ENCODE measurements around the gene CCER1. TPM values are rescaled to one million over a fixed set of nuclear protein-coding genes. Genes with fewer than 3 reads are reported as not detected.

CCER1 gene
- total RNA-seq, 1 donor from 2014 or later = not detected

DNA sequence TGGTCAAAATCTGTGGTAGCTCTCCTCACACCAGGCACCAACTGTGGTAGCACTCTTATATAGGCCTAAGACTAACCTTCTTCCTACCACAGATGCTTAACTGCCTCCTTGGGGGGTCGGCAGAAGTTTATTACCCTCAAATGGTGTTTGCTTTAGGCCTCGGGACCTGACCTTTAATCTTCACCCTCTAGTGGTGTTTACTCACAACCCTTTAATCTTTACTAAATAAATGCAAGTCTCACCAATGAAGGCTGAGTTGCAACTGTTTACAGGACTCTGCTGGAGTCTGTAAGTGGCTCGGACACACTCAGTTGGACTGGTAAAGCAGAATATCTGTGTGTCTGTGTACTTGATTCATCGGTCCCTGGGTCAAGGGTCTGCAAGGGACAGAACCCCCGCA is 29.4 kb downstream of the CCER1 start:
- Mint-ChIP-seq H3K27me3 (ENCODE audit: low read depth, unreplicated experiment) (no peaks in the 10 kb centered on the region), H3K4me1 (ENCODE audit: low read depth, unreplicated experiment) (no peaks in the 10 kb centered on the region), H3K27ac (ENCODE audit: unreplicated experiment) (no peak overlapping the region), H3K9me3 (ENCODE audit: unreplicated experiment) (peaks cover 8% of the 10 kb centered on the region), H3K4me3 (ENCODE audit: unreplicated experiment) (no peak overlapping the region), H3K36me3 (ENCODE audit: low read depth, unreplicated experiment) (no peaks in the 10 kb centered on the region)
- Histone ChIP-seq H3K27ac (ENCODE audit: low read depth, low read length) (no peak overlapping the region), H3K4me2 (ENCODE audit: low read length) (no peak overlapping the region), H3K4me3 (ENCODE audit: insufficient read depth, low read depth, low read length) (no peak overlapping the region), H3K27me3 (ENCODE audit: insufficient read depth, low read length) (no peaks in the 10 kb centered on the region), H3K36me3 (ENCODE audit: insufficient read depth, low read length) (no peaks in the 10 kb centered on the region), H3K9me3 (ENCODE audit: insufficient read depth, low read depth, low read length) (no peaks in the 10 kb centered on the region), H2AFZ (ENCODE audit: low read depth, low read length) (no peak overlapping the region), H3K9ac (ENCODE audit: low read length) (no peak overlapping the region), H3K79me2 (ENCODE audit: insufficient read depth, low read length) (no peaks in the 10 kb centered on the region), H4K20me1 (ENCODE audit: insufficient read depth, low read length) (no peaks in the 10 kb centered on the region), H3K4me1 (ENCODE audit: insufficient read depth, low read length) (peaks cover 4% of the 10 kb centered on the region)
- DNase-seq (ENCODE audit: low read depth) (no peak), FAIRE-seq (no peak)
- TF ChIP-seq EZH2 (IDR thresholded peaks at IDR 0.05; ENCODE audit: insufficient read depth, low read length) (no peak), CTCF (IDR thresholded peaks at IDR 0.05; ENCODE audit: insufficient read depth, low read depth, low read length) (no peak)

DNA sequence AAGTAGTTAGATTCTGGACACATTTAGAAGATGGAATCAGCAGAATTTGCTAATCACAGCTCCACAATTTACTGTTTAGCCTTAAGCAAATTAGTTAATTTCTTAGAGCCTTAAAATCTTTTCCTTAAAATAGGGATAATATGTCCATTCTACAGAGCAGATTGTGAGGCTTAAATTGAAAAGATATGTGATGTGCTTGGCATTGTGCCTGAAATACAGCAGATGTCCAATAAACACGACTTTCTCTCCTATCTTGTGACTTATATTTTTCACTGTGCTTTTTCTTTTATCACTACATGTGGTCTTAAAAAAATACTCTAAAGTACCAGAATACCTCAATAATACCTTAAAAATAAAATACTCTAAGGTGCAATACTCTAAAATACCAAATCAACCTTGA is 30.6 kb downstream of the CCER1 start:
- peak; percentile 20 for FAIRE-seq
- no peaks in the 10 kb centered on the region for H3K27me3 Mint-ChIP-seq (ENCODE audit: low read depth, unreplicated experiment)

More for the DNA sequence above, 30.6 kb downstream of the CCER1 start:
- no peak overlapping the region for H3K4me3 ChIP-seq (ENCODE audit: insufficient read depth, low read depth, low read length)
- H3K4me1 ChIP-seq (ENCODE audit: insufficient read depth, low read length) = peaks cover 4% of the 10 kb centered on the region
- no peak for DNase-seq (ENCODE audit: low read depth)
- H2AFZ ChIP-seq (ENCODE audit: low read depth, low read length) = no peak overlapping the region
- Mint-ChIP-seq H3K4me3 (ENCODE audit: unreplicated experiment) (no peak overlapping the region), H3K27ac (ENCODE audit: unreplicated experiment) (no peak overlapping the region), H3K9me3 (ENCODE audit: unreplicated experiment) (peaks cover 4% of the 10 kb centered on the region), H3K36me3 (ENCODE audit: low read depth, unreplicated experiment) (no peaks in the 10 kb centered on the region), H3K4me1 (ENCODE audit: low read depth, unreplicated experiment) (no peaks in the 10 kb centered on the region)
- no peaks in the 10 kb centered on the region for H3K27me3 ChIP-seq (ENCODE audit: insufficient read depth, low read length)
- no peaks in the 10 kb centered on the region for H3K79me2 ChIP-seq (ENCODE audit: insufficient read depth, low read length)
- no peaks in the 10 kb centered on the region for H3K9me3 ChIP-seq (ENCODE audit: insufficient read depth, low read depth, low read length)
- H4K20me1 ChIP-seq (ENCODE audit: insufficient read depth, low read length) = no peaks in the 10 kb centered on the region
- no peak overlapping the region for H3K4me2 ChIP-seq (ENCODE audit: low read length)
- H3K27ac ChIP-seq (ENCODE audit: low read depth, low read length) = no peak overlapping the region
- H3K36me3 ChIP-seq (ENCODE audit: insufficient read depth, low read length) = no peaks in the 10 kb centered on the region
- no peak overlapping the region for H3K9ac ChIP-seq (ENCODE audit: low read length)
- no peak for TF ChIP-seq CTCF (IDR thresholded peaks at IDR 0.05; ENCODE audit: insufficient read depth, low read depth, low read length)
- TF ChIP-seq EZH2 (IDR thresholded peaks at IDR 0.05; ENCODE audit: insufficient read depth, low read length) = no peak

Measured in astrocyte (in vitro differentiated cells and primary cell).